22Rv1 (cell line): ENCODE results near the gene BMAL1.

Experiments used
- CTCF ChIP-seq: fragments of 450-650 bp; IDR thresholded peaks from 2 replicates; pipeline ENCODE4 v1.5.1; 2017; ENCODE audit warnings: mild to moderate bottlenecking
- ZFX ChIP-seq: fragments of 450-650 bp; IDR thresholded peaks from 2 replicates; pipeline ENCODE4 v1.6.1; 2017; ENCODE audit warnings: antibody characterized with exemption, borderline replicate concordance

- peak; percentile 84 for TF ChIP-seq CTCF
- TF ChIP-seq ZFX, result no peak
Observed at GRCh38 chr11:13384908-13385640, 107.5 kb downstream of the BMAL1 start.
